Urothelium cell line (cell line): Measurements from ENCODE around the gene EPHB2.

Experiments used
- DNase-seq: peaks from one replicate; pipeline ENCODE4 v3.0.0; 2011; ENCODE audit warnings: low spot score, mixed read lengths
- FAIRE-seq: peaks from 2 replicates; lab custom pipeline; 2011; peaks lifted over from hg19 to GRCh38; lab: Jason Lieb, UNC

The EPHB2 gene

DNA sequence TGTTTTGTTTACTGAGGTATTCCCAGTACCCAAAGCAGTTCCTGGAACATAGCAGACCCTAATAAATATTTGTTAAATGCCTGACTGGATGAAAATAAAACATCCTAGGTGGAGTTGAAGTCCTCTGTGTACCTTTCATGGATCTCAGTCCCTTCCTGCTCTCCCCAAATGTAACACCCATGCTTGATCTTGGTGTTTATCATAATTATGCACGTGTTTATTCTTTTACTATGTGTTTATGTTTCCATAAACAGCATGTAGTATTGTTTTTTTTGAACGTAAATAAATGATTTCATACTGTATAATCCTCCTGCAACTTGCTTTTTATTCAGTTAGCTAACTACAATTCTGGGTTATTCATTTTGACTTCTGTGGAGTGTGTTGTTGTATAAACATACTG is 257.2 kb downstream of the EPHB2 start:
- no peak for FAIRE-seq

DNA sequence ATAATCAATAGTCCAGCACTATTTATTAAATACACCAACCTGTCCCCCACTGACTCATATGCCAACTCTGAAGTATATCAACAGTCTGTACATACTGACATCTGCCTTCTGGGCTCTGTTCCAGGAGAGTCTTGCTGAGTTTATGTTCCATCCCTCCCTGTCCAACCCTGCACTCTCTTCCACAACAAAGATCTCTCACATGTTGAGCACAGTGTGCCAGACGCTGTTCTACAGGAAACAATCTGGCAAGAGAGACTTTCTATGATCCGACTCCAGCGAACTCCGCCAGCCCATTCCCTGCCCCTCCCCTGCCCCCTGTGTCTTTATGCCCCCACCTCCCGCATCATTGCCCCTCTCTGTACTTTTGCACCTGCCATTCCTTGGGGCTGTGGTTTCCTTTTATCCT is 258.7 kb downstream of the EPHB2 start:
- peak; percentile 62 for DNase-seq
- peak; percentile 42 for FAIRE-seq

More for the DNA sequence above, 257.2 kb downstream of the EPHB2 start:
- DNase-seq, result no peak

DNA sequence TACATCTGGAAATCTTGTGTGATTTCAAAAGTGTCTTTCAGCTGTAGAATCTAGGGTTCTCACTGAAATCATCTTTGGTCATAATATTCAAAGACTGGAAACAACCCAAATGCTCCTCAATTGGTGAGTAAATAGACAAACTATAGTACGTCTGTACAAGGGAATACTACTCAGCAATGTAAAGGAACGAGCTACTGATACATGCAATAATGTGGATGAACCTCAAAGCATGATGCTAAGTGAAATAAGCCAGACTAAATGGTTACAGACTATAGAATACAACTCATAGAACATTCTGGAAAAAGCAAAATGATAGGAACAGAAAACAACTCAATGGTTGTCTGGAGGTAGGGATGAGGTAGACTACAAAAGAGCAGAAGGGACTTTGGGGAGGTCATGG is 259.5 kb downstream of the EPHB2 start:
- FAIRE-seq (no peak), DNase-seq (no peak)
